Measurements from ENCODE around the gene MADD. TPM values are rescaled to one million over a fixed set of nuclear protein-coding genes. Genes with fewer than 3 reads are reported as not detected.

MADD gene
- polyA plus RNA-seq, 1 donor from 2014 or later, result 66.9 TPM

- TF ChIP-seq EP300 (conservative IDR thresholded peaks at IDR 0.05; ENCODE audit: poor library complexity, severe bottlenecking) (no peak), REST (IDR thresholded peaks at IDR 0.05; ENCODE audit: borderline replicate concordance) (no peak), EZH2 (IDR thresholded peaks at IDR 0.05; ENCODE audit: borderline replicate concordance, insufficient read depth, low read length, poor library complexity, severe bottlenecking) (no peak), POLR2AphosphoS5 (IDR thresholded peaks at IDR 0.05) (no peak), CTCF (IDR thresholded peaks at IDR 0.05; ENCODE audit: poor library complexity, severe bottlenecking) (no peak), SMC3 (conservative IDR thresholded peaks at IDR 0.05; ENCODE audit: poor library complexity) (no peak), RAD21 (conservative IDR thresholded peaks at IDR 0.05) (no peak), TAF1 (IDR thresholded peaks at IDR 0.05; ENCODE audit: low read depth) (no peak), MXI1 (conservative IDR thresholded peaks at IDR 0.05; ENCODE audit: poor library complexity, severe bottlenecking) (no peak)
- H3K36me3 ChIP-seq (ENCODE audit: insufficient read depth, low read length), result no peaks in the 10 kb centered on the region
- no peak overlapping the region for H3K27ac ChIP-seq (ENCODE audit: low read length)
Measured at GRCh38 chr11:47376107-47376524, 106.2 kb downstream of the MADD start.

DNA sequence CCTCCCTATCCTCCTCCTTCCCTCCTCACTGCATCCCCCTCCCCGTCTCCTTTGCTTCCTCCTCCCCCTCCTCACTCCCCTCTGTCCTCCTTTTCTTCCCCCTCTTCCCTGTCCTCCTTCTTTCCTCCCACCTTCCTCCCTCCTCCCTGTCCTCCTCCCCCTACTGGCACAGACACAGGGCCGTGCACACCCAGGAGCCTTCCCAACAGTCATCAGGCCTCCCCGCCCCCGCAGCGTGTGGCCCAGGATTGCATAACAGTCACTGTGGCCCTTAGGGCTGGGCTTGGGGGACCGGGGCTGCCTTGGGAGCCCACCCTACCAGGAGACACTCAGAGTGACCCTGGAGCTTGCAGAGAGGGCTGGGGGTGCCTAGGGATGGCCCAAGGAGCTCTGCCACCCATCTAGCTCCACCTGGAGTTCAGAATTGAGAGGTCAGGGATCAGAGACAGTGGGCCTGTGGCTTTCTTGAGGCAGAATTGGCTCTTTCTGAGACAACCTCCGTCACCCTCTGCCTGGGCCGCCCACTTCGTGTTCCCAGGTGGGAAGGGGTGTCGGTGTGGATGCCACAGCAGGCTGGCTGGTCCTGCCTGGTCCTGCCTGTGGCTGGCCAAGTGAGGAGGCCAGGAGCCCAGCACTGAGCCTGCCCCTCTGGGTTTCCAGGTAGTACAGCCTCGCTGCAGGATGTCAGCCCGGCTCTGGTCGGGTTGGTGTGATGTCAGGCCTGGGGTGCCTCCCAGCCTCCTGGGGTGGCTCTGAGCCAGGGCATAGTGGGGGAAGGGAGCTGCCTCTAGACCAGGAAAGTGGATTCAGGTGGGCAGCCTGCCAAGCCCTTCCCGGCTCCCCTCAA lies 106.8 kb downstream of the MADD start:
- Histone ChIP-seq H4K20me1 (ENCODE audit: insufficient read depth) (no peaks in the 10 kb centered on the region), H3K9me3 (ENCODE audit: low read length) (no peaks in the 10 kb centered on the region), H3F3A (ENCODE audit: insufficient read depth, low read length, poor library complexity, severe bottlenecking) (no peaks in the 10 kb centered on the region), H3K4me2 (ENCODE audit: low read length) (no peak overlapping the region), H3K79me2 (replicated peaks; ENCODE audit: insufficient read depth, low read length) (no peaks in the 10 kb centered on the region), H3K9ac (ENCODE audit: low read length) (no peak overlapping the region), H3K36me3 (ENCODE audit: insufficient read depth, low read length) (no peaks in the 10 kb centered on the region), H3K9me2 (ENCODE audit: insufficient read depth, low read length) (no peaks in the 10 kb centered on the region), H3K27ac (ENCODE audit: low read length) (no peak overlapping the region), H3K4me3 (ENCODE audit: low read length) (no peak overlapping the region), H2AFZ (ENCODE audit: low read depth, low read length) (no peak overlapping the region), H3K27me3 (ENCODE audit: insufficient read depth, low read depth, low read length) (no peaks in the 10 kb centered on the region)
- TF ChIP-seq SMC3 (conservative IDR thresholded peaks at IDR 0.05; ENCODE audit: poor library complexity), result no peak
- no peak for TF ChIP-seq EP300 (conservative IDR thresholded peaks at IDR 0.05; ENCODE audit: poor library complexity, severe bottlenecking)
- no peak for TF ChIP-seq RAD21 (conservative IDR thresholded peaks at IDR 0.05)
- no peak for TF ChIP-seq MXI1 (conservative IDR thresholded peaks at IDR 0.05; ENCODE audit: poor library complexity, severe bottlenecking)
- TF ChIP-seq CTCF (IDR thresholded peaks at IDR 0.05; ENCODE audit: poor library complexity, severe bottlenecking), result no peak
- TF ChIP-seq REST (IDR thresholded peaks at IDR 0.05; ENCODE audit: borderline replicate concordance), result no peak

More at GRCh38 chr11:47376107-47376524, 106.2 kb downstream of the MADD start:
- H3K9me2 ChIP-seq (ENCODE audit: insufficient read depth, low read length), result no peaks in the 10 kb centered on the region
- H3K4me3 ChIP-seq (ENCODE audit: low read length), result no peak overlapping the region
- H3K4me2 ChIP-seq (ENCODE audit: low read length), result no peak overlapping the region
- no peaks in the 10 kb centered on the region for H3K9me3 ChIP-seq (ENCODE audit: low read length)
- H2AFZ ChIP-seq (ENCODE audit: low read depth, low read length), result no peak overlapping the region
- H3F3A ChIP-seq (ENCODE audit: insufficient read depth, low read length, poor library complexity, severe bottlenecking), result no peaks in the 10 kb centered on the region
- H3K9ac ChIP-seq (ENCODE audit: low read length), result no peak overlapping the region
- no peaks in the 10 kb centered on the region for H4K20me1 ChIP-seq (ENCODE audit: insufficient read depth)
- no peaks in the 10 kb centered on the region for H3K27me3 ChIP-seq (ENCODE audit: insufficient read depth, low read depth, low read length)
- H3K79me2 ChIP-seq (replicated peaks; ENCODE audit: insufficient read depth, low read length), result no peaks in the 10 kb centered on the region
